ENCODE results near the gene OCRL. TPM values are rescaled to one million over a fixed set of nuclear protein-coding genes. Genes with fewer than 3 reads are reported as not detected.
"Not testable (repeated sequence)": the region's sequence is repeated elsewhere in the genome, so short reads cannot be mapped to it uniquely, and the experiment has no call there.

Gene OCRL
- total RNA-seq, 1 donor from 2014 or later = 7.5 TPM

DNA sequence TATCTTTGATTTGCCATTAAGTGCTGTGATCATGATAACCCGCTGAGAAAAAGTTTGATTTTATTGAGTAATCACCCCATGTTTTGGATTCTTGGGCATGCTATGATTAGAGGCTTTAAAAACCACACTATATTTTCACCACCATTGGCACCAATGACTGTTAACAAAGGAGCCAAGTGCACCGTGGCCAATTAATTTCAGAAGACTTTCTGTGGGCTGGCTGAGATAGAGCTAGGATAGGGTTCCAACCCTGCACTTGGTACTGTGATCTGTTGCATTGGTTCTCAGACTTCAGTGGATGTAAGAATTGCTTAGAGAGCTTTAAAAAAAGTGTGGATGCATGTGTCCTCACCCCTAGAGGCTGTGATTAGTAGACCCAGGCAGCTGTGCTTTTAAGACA, 32.4 kb downstream of the OCRL start:
- no peak overlapping the region for H3K4me3 Mint-ChIP-seq
- no peaks in the 10 kb centered on the region for H3K4me1 Mint-ChIP-seq
- TF ChIP-seq, protein P1, sequence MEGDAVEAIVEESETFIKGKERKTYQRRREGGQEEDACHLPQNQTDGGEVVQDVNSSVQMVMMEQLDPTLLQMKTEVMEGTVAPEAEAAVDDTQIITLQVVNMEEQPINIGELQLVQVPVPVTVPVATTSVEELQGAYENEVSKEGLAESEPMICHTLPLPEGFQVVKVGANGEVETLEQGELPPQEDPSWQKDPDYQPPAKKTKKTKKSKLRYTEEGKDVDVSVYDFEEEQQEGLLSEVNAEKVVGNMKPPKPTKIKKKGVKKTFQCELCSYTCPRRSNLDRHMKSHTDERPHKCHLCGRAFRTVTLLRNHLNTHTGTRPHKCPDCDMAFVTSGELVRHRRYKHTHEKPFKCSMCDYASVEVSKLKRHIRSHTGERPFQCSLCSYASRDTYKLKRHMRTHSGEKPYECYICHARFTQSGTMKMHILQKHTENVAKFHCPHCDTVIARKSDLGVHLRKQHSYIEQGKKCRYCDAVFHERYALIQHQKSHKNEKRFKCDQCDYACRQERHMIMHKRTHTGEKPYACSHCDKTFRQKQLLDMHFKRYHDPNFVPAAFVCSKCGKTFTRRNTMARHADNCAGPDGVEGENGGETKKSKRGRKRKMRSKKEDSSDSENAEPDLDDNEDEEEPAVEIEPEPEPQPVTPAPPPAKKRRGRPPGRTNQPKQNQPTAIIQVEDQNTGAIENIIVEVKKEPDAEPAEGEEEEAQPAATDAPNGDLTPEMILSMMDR (IDR thresholded peaks at IDR 0.05) = no peak
- H3K9me3 Mint-ChIP-seq = no peaks in the 10 kb centered on the region
- intact Hi-C loops (cut with micrococcal nuclease) = no loop called here
- POLR2A ChIA-PET = no interaction called here
- CTCF ChIA-PET = no interaction called here
- no peak for ATAC-seq (ENCODE audit: low read depth)
- peaks cover 44% of the 10 kb centered on the region for H3K36me3 Mint-ChIP-seq (ENCODE audit: low read depth)
- DNase-seq = no peak
- no peak overlapping the region for H3K27ac Mint-ChIP-seq
- no peaks in the 10 kb centered on the region for H3K27me3 Mint-ChIP-seq

DNA sequence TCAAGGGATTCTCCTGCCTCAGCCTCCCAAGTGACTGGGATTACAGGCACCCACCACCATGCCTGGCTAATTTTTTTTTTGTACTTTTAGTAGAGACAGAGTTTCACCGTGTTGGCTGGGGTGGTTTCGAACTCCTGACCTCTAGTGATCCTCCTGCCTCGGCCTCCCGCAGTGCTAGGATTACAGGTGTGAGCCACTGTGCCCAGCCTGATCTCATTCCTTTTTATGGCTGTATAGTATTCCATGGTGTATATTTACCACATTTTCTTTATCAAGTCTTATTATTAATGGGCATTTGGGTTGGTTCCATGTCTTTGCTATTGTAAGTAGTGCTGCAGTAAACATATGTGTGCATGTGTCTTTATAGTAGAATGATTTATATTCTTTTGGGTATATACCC, 33.6 kb downstream of the OCRL start:
- H3K36me3 Mint-ChIP-seq (ENCODE audit: low read depth) = peaks cover 41% of the 10 kb centered on the region
- H3K27ac Mint-ChIP-seq; DNase-seq; intact Hi-C loops (cut with micrococcal nuclease); H3K9me3 Mint-ChIP-seq; ATAC-seq (ENCODE audit: low read depth); H3K27me3 Mint-ChIP-seq; H3K4me1 Mint-ChIP-seq; CTCF ChIA-PET; POLR2A ChIA-PET; H3K4me3 Mint-ChIP-seq: not testable (repeated sequence)

DNA sequence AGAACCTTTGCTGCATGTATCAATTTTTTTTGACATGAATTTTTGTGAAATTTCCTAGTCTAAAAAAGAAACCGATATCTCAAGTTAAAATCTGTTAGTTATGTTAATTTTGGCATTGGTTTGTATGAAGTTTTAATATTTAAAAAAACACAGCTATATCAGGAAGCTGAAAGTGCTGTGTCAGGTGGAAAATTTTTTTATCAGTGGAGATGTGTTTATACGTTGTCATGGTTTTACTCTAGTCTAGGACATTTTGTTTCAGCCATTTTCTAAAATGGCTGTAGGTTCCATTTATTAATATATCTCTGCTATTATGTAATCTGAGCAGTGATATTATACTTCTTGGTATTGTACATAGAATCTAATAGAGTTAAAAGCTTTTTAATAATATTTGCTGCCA, 34.2 kb downstream of the OCRL start:
- H3K9me3 Mint-ChIP-seq = no peaks in the 10 kb centered on the region
- TF ChIP-seq, protein P1 (IDR thresholded peaks at IDR 0.05) = no peak
- POLR2A ChIA-PET = no interaction called here

DNA sequence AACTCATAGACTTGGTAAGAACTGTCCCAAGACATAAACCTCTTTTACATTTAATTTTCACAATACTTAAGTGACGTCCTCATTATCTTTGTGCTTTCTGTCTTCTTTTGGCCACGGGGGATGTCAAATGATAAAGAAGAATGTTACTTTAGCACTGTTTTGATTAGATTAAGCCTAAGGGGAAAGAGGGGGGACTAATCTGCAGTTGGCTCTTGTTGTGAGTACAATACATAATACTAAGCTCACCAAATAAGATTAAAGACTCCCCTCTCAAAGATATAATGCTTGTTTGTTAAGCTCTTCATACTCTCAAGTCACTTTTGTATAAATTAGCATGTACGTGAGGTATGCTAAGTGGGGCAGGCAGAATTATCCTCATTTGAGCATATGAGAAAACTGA, 36.5 kb downstream of the OCRL start:
- intact Hi-C loops (cut with micrococcal nuclease) = no loop called here
- no peaks in the 10 kb centered on the region for H3K4me1 Mint-ChIP-seq
- H3K36me3 Mint-ChIP-seq (ENCODE audit: low read depth) = peaks cover 29% of the 10 kb centered on the region
- no peak for DNase-seq
- H3K9me3 Mint-ChIP-seq = no peaks in the 10 kb centered on the region
- ChIA-PET POLR2A (no interaction called here), CTCF (no interaction called here)
- TF ChIP-seq, protein P1 (IDR thresholded peaks at IDR 0.05) = no peak
- H3K27me3 Mint-ChIP-seq = no peaks in the 10 kb centered on the region
- no peak for ATAC-seq (ENCODE audit: low read depth)
- no peak overlapping the region for H3K4me3 Mint-ChIP-seq
- H3K27ac Mint-ChIP-seq = no peak overlapping the region

More for the DNA sequence above, 34.2 kb downstream of the OCRL start:
- Mint-ChIP-seq H3K4me1 (no peaks in the 10 kb centered on the region), H3K27ac (no peak overlapping the region), H3K27me3 (no peaks in the 10 kb centered on the region), H3K4me3 (no peak overlapping the region), H3K36me3 (ENCODE audit: low read depth) (peaks cover 38% of the 10 kb centered on the region)
- ATAC-seq (ENCODE audit: low read depth) = no peak
- CTCF ChIA-PET = no interaction called here
- DNase-seq = no peak
- intact Hi-C loops (cut with micrococcal nuclease) = no loop called here

DNA sequence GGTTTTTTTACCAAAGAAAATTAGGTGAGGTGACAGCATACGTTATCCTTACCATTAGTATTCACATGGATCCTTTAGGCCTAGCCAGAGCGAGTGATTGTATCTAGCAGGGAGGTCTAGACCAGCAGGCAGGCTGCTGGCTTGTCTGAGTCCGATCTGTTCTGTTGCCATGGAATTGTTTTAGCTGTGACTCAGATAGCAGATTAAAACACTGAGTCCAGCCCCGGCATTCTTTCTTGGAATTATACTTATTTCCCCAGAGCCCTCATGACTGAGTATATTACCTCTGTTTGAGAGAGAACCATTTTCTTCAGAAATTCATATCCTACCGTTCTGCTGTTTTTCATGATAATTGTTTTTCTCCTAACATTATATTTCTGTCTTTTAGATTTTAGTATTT, 37.4 kb downstream of the OCRL start:
- H3K27me3 Mint-ChIP-seq = no peaks in the 10 kb centered on the region
- DNase-seq = no peak
- ChIA-PET POLR2A (no interaction called here), CTCF (no interaction called here)
- TF ChIP-seq, protein P1 (IDR thresholded peaks at IDR 0.05) = no peak
- no peak for ATAC-seq (ENCODE audit: low read depth)
- H3K36me3 Mint-ChIP-seq (ENCODE audit: low read depth) = peaks cover 29% of the 10 kb centered on the region
- no peaks in the 10 kb centered on the region for H3K9me3 Mint-ChIP-seq
- no peak overlapping the region for H3K4me3 Mint-ChIP-seq
- H3K27ac Mint-ChIP-seq = no peak overlapping the region
- H3K4me1 Mint-ChIP-seq = no peaks in the 10 kb centered on the region
- intact Hi-C loops (cut with micrococcal nuclease) = no loop called here

DNA sequence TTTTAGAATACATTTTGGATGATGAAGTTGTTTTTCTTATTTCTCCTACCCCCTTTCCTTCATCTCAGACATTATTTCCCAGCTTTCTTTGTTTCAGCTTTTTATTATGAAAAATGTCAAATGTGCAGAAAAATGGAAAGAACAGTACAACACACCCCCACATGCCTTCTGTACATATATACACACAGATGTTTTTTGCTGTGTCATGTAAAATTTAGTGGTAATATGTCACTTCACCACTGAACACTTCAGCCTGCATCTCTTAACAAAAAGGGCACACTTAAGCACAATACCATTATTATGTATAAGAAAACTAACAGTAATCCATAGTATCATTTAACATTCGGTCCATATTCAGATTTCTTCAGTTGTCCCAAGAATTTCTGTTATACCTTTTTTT, 37.8 kb downstream of the OCRL start:
- intact Hi-C loops (cut with micrococcal nuclease) = no loop called here

More for the DNA sequence above, 37.8 kb downstream of the OCRL start:
- Mint-ChIP-seq H3K27me3 (no peaks in the 10 kb centered on the region), H3K4me1 (no peaks in the 10 kb centered on the region), H3K27ac (no peak overlapping the region), H3K4me3 (no peak overlapping the region), H3K36me3 (ENCODE audit: low read depth) (peaks cover 29% of the 10 kb centered on the region), H3K9me3 (no peaks in the 10 kb centered on the region)
- ChIA-PET CTCF (no interaction called here), POLR2A (no interaction called here)
- TF ChIP-seq, protein P1 (IDR thresholded peaks at IDR 0.05) = no peak
- no peak for DNase-seq
- no peak for ATAC-seq (ENCODE audit: low read depth)

All from activated B cell treated with CpG ODN at 0.5 μM for 24 hours (primary cell).